ENCODE measurements around the gene IDH3G.

DNA sequence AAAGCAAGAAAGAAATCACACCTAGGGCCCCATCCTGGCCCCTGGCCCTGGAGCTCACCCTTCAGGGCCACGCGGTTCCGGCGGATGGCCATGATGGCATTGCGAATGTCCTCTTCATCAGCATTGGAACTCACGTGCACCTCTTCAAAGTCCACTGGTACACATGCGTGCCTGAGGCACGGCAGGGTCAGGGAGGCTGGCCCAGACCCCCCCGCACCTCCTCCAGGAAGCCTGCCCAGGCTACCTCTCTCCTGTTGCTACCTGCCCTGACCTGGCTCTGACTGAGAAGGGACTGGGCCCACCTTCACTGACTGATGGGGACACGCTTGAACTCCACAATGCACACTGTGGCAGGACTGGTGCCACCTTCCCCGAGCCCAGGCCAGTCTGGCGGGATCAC is 4.5 kb downstream of the IDH3G start:
- TF ChIP-seq, protein P1, sequence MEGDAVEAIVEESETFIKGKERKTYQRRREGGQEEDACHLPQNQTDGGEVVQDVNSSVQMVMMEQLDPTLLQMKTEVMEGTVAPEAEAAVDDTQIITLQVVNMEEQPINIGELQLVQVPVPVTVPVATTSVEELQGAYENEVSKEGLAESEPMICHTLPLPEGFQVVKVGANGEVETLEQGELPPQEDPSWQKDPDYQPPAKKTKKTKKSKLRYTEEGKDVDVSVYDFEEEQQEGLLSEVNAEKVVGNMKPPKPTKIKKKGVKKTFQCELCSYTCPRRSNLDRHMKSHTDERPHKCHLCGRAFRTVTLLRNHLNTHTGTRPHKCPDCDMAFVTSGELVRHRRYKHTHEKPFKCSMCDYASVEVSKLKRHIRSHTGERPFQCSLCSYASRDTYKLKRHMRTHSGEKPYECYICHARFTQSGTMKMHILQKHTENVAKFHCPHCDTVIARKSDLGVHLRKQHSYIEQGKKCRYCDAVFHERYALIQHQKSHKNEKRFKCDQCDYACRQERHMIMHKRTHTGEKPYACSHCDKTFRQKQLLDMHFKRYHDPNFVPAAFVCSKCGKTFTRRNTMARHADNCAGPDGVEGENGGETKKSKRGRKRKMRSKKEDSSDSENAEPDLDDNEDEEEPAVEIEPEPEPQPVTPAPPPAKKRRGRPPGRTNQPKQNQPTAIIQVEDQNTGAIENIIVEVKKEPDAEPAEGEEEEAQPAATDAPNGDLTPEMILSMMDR (IDR thresholded peaks at IDR 0.05; ENCODE audit: low read depth, low read length, poor library complexity, severe bottlenecking) = no peak
- TF ChIP-seq EZH2phosphoT487 (IDR thresholded peaks at IDR 0.05; ENCODE audit: borderline replicate concordance, low read length) = no peak

Data from DOHH2 (cell line).